Fibroblast of the conjunctiva (primary cell): ENCODE data around the gene KRT37.
"Not testable (repeated sequence)": the region's sequence is repeated elsewhere in the genome, so short reads cannot be mapped to it uniquely, and the experiment has no call there.

Experiments used
- DNase-seq: peaks from one replicate; pipeline ENCODE4 v3.0.0-alpha.2; 2010; ENCODE audit warnings: low read depth

KRT37 gene

GRCh38 chr17:41404024-41404671 lies 20.2 kb downstream of the KRT37 start:
- peak; percentile 61 for DNase-seq

- no peak for DNase-seq
Observed at GRCh38 chr17:41403404-41404023, 20.9 kb downstream of the KRT37 start.

DNA sequence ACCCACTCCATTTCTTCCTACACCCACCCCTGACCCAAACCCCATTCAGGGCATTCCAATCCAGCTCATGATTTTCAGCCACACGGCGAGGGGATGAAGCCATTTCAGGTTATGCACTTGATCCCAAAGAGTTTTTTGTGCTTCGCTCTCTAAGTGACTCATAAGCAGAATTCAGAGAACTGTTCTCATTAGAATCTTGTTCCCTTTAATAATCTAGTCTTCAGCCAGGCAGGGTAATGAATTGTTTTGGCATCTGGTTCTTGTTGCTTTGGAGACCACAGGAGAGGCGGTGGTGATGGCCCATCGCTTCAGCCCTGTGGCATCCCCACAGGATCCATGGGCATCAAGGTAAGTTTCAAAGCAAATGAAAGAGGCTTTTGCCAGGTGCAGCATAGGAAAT lies 22.2 kb downstream of the KRT37 start:
- no peak for DNase-seq

DNA sequence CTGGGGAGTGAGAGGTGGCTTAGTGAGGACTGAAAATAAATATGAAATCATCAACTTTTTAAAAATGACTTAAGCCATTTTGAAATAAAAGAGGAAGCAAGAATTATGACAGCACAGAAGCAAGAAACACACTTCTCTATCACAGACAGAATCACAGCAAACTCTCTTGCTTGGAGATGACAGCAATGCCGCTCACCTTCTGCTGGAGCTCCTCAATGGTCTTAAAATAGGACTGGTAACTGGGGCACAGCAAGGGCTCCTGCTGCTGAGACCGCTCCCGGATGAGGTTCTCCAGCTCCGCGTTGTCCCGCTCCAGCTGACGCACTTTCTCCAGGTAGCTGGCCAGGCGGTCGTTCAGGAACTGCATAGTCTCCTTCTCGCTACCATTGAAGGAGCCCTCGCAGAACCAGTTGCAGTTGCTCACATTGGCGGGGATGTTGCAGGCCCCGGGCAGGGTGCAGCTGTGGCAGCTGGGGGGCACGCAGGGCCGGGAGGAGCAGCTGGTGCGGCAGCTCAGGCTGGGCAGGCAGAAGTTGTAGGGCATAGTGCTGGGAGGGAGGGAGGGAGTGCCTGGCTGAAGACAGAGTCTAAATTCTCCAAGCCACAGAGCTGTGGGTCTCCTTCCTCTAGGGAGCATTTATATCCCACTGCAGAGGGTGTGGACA lies 27.3 kb downstream of the KRT37 start, which contains the start of gene KRT31:
Gene KRT31, minus strand, starts transcription at position 613 of the 665 bp plus-strand sequence. Its CDS starts 69 bp downstream, at position 544.
- DNase-seq = no peak

- DNase-seq = no peak
Observed at GRCh38 chr17:41396340-41396739, 28.0 kb downstream of the KRT37 start.

GRCh38 chr17:41395611-41396010 lies 28.8 kb downstream of the KRT37 start:
- DNase-seq = no peak

GRCh38 chr17:41395044-41395443 lies 29.3 kb downstream of the KRT37 start:
- DNase-seq = not testable (repeated sequence)

DNA sequence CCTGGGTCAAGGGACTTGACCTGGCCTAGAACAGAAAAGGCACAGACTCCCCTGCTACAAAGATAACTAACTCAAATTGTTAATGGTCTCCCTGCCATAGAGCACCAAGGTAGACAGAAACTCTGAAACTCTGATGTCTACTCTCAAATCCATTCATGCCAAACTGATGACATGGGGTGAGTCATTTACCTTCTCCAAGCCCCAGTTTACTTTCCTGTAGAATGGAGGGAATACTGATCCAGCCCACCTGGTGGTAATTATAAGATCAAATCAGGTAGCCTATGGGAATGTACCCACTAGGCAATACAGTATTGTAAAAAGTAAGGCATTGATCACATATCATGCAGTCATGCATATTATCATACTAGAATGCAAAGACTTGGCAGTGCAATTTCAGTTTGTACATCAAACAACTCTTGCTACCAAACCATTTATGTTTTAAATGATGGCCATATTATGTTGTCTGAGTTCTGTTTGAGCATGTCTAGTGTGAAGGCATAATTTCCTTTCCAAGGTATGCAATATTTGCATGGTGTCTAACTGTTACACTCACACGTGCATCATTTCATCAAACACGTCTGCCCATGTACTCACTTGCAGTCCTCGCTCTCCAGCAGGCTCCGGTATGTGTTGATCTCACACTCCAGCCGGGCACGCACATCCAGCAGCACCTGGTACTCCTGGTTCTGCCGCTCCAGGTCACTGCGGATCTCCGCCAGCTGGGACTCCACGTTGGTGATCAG lies 30.0 kb downstream of the KRT37 start:
- DNase-seq = no peak

DNA sequence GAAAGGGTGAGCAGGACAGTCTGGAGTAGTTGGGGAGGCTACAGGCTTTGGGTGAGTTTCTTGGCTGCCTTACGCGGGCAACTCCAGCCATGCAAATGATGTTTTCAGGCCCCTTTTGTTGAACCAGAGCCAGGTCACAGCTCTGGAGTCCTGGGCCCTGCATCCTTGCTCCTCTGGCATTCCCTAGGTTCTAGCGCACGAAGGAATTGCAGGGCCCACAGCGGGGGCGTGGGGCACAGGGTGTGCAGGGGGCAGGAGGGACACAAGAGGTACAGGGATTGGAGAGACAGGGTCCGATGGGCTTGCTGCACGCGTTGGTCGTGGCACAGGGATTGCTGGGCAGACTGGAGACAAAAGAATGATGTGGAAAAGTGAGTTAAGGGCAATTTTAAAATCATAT lies 30.6 kb downstream of the KRT37 start:
- no peak for DNase-seq

- DNase-seq = no peak
Observed at GRCh38 chr17:41393294-41393693, 31.1 kb downstream of the KRT37 start.

- no peak for DNase-seq
Observed at GRCh38 chr17:41392278-41392677, 32.1 kb downstream of the KRT37 start.

GRCh38 chr17:41391535-41391934 lies 32.9 kb downstream of the KRT37 start:
- no peak for DNase-seq

GRCh38 chr17:41390411-41390938 lies 33.9 kb downstream of the KRT37 start:
- no peak for DNase-seq

DNA sequence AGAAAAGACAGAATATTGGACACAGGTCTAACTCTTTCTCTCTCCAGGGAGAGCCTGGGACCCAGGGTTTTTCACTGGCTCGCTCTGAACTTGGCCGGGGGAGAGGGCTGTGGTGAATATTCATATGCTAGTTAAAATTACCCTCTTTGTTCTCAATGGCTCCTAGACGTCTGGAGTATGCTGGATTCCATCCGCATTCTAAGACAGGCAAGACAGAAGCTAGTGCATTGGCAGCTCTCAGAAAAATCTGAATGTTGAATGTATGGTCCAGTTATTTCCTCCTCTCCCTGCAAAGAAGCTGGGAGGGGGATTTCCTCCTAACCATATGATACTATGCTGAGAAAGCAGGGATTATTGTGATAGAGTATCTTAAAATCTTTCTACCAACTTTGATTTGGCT lies 36.7 kb downstream of the KRT37 start:
- no peak for DNase-seq

DNA sequence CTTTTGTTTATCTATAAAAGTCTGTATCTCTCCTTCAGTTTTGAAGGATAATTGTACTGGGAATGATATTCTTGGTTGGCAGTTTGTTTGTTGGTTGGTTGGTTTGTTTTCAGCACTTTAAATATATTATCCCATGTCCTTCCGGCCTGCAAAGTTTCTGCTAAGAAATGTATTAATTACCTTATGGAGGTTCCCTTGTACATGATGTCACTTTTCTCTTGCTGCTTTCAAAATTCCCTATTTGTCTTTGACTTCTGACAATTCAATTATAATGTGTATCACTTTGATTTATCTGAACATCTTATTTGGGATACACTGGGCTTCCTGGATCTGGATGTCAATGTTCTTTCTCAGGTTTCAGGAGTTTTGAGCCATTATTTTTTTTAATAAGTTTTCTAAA lies 38.2 kb downstream of the KRT37 start:
- DNase-seq = no peak

- DNase-seq = no peak
Observed at GRCh38 chr17:41383690-41384089, 40.7 kb downstream of the KRT37 start.

GRCh38 chr17:41382394-41382793 lies 42.0 kb downstream of the KRT37 start:
- DNase-seq = no peak

DNA sequence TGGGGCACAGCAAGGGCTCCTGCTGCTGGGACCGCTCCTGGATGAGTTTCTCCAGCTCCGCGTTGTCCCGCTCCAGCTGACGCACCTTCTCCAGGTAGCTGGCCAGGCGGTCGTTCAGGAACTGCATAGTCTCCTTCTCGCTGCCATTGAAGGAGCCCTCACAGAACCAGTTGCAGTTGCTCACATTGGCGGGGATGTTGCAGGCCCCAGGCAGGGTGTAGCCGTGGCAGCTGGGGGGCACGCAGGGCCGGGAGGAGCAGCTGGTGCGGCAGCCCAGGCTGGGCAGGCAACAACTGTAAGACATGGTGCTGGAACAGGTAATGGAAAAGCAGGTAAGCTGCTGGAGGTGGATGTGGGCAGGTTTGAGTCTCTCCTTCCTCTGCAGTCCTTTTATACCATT lies 42.4 kb downstream of the KRT37 start, which contains the start of gene KRT34:
Gene KRT34, minus strand, starts transcription at position 364 of the 400 bp plus-strand sequence. Its CDS starts 60 bp downstream, at position 304.
- DNase-seq = not testable (repeated sequence)

DNA sequence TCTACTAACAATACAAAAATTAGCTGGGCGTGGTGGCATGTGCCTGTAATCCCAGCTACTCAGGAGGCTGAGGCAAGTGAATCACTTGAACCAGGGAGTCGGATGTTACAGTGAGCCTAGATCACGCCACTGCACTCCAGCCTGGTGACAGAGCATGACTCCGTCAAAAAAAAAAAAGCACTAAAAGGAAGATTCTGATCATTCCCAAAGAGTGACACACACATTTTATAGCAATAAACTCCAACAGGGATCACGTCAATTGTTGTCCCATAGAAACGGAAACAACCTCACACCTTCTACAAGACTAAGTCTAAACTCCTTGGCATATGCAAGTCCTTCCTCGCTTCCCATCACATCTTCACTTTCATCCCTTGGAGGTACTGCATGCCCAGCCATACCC lies 44.3 kb downstream of the KRT37 start:
- peak; percentile 14 for DNase-seq

- DNase-seq = no peak
Observed at GRCh38 chr17:41377546-41377945, 46.8 kb downstream of the KRT37 start.
